GM19025 (cell line): Measurements from ENCODE around the gene PRKCE.
"Not testable (repeated sequence)": the region's sequence is repeated elsewhere in the genome, so short reads cannot be mapped to it uniquely, and the experiment has no call there.

Experiments
- ATAC-seq: cut with Tn5 transposase; IDR thresholded peaks from one replicate; pipeline ENCODE4 v1.9.1; 2021; ENCODE audit warnings: mild to moderate bottlenecking, low read depth, moderate library complexity; ENCODE audit not compliant: unreplicated experiment

PRKCE gene

DNA sequence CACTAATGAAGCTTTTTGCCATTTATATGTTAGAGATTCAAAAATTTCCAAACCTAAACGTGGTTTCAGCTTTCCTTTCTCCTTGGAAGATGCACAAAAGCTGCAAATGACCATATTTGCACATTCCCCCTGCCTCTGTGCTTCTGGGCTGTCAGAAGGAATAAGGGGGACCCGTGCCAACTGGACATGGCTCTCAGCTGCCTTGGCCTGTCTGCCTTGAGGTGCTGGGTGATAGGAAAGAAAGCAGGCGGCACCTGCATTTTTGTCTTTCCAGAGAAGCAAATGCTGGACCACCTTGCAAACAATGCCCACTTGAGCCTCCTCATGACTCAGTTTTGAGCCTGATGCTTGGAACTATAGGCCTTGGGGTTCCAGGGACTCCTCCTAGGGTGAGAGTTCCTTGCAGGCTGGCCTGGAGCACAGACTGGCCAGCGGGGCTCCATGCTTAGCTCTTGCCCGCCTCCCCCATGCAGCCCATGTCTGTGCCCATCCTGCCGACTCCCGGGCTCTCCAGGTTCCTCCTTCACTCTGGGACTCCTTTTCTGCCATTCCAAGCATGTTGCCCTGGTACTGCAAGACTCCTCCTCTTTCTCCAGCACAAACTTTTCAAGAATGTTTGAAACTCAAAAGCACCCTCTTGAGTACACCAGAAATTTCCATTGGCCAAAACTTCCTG is 536.7 kb downstream of the PRKCE start:
- no peak for ATAC-seq

DNA sequence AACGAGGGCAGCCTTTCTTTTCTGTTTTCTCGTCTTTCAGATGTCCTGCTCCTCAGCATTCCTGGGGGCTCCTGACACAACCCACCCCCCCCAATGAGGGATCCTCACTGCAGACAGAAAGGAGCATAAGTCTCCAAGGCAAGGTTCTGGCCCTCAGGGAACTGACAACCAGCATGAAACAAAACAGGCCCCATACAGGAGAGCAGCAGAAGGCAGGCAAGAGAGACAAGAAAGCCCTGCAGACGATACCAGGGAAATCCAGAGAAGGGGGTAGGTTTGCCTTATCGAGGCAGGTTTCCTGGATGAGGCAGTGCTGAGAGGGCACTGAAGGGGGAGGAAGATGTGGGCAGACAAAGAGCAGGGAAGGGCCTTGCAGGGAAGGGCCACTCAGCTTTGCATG is 541.9 kb downstream of the PRKCE start:
- ATAC-seq: no peak

DNA sequence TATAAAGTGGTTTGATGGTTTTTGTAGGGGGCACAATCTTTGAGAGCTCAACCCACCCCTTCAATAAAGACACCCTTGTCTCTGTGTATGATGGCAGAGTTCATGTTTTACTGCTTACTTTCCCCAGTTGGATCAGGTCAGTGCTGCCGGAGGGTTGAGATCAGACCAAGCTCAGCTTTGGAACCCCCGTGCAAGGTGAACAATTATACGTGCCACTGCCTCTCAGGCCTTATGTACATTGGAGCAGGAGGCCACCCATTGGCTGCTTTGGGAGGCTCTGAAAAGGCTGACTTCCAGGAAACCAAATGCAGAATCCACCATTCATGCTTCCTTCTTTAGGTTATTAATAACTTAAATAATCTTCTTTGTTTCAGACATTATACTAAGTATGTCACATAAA is 542.4 kb downstream of the PRKCE start:
- ATAC-seq: no peak

DNA sequence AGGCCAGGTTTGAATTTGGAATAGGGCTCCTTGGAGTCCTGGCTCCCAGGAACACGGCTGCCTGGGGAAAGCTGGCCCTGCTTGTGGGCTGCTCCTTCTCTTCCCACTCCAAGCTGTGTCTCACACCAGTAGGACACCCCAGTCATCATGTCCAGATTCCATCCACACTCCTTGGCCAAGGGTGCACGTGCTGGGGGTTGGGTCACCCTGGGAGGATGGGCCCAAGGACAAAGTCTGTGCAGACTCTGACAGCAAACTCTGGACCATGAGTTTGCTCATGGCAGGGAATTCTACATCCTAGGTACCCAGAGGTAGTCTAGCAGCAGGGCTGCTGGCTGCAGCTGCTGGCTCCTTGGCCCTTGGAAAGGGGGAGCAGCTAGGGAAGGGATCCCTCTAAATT is 543.4 kb downstream of the PRKCE start:
- no peak for ATAC-seq

DNA sequence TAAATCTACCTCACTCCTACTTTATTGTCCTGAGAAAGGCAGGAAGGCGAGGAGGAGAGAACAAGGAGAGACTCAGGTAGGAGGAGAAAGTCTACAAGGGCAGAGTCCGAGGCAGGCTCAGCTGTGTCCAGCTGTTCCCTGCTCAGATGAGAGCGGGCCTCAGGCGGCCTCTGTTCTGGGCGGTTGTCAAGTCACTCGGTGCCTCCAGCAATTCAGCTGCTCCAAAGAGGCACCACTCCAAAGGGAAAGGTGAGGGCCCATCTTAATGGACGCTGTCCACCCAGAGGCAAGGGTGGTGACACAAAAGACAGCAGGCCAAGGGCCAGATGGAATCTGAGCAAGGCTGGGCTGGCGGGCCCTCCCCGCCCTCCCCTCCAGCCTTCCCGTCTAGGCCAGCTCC is 544.3 kb downstream of the PRKCE start:
- ATAC-seq: no peak

DNA sequence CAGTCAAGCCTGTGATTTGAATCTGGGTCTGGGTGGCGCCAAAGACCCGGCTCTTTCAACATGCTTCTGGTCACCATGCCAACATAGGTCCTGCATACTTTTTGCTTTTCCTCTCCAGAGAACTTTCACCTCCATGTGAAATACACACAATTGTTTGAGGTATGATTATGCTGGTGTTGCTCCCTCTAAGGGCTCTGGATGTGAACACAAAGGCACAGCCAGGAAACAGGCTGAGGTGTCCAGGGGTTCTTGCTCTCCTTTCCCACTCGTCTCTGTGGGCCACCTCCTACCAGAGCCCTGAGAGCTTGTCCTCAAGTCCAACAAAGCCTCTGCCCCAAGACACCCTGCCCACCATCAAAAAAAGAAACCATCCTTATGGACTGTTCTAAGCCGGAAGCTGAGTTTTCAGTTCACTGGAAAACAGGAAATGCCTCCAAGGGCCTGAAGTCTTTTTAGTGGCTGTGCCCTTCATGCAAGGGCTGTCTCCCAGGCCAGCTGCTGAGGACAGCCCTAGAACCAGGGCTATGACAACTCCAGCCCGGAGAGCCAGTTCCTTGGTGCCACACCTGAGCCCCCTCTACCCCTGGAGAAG is 545.5 kb downstream of the PRKCE start:
- no peak for ATAC-seq

DNA sequence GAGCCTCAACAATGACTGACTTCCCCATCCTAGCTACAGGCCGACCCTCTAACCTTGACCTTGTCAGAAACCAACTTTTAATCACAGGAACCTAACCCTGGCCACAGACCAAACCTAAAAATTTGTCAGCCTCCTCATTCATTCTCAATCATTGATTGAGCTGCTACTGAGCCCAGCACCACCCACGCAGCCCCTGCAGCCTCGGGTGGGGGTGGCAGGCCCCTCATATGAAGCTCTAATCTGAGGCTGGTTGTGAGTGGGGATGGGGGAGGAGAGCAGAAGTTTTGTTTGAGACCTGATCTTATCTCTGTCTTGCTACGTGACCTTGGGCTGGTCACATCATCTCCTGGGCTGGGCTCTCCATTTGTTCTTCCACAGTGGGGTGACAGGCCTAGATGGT is 546.2 kb downstream of the PRKCE start:
- ATAC-seq: no peak

DNA sequence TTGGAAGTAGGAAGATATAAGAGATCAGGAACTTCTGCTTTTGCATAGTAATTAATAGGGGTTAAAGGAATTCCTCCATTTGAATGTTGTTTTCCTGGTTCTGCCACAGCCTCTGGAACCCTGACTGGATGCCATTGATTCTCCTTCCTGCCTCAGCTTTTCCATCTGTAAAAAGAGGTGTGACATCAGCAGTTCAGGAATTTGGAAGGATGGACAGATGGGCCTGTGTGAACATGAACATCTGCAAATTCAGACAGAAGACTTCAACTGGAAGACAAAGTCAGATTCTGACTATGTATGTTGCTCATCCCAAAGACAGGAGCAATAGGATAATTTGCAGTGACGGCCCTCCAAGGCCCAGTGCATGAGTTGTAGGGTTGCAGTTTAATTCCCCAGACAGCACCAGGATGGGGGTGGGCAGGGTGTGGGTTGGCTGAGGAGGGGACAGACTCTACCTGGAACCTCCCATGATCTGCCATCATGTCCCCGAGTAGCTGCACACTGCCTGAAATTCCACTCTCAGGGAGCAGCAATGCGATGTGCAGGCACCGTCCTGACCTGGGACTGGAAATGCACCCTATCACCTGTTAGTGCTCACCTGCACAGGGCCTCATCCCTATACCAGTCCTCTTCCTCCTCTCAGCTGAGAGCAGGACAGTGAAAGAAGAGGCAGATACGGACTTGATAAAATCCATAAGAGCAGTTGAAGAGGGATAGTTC is 546.8 kb downstream of the PRKCE start:
- no peak for ATAC-seq

DNA sequence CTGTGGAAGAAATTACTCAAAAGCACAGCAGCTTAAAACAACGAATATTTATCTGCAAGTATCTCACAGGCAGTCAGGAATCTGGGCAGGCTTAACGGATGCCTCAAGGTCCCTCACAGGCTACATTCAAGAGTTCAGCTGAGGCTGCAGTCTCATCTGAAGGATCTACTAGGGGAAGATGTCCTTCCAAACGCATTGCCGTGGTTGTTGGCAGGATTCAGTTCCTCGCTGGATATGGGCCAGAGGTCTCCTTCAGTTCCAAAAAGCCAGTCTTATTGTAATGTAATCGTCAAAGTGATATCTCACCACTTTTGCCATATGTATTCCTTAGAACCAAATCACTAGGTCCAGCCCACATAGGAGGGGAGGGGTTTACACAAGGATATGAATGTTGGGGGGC is 547.5 kb downstream of the PRKCE start:
- no peak for ATAC-seq

DNA sequence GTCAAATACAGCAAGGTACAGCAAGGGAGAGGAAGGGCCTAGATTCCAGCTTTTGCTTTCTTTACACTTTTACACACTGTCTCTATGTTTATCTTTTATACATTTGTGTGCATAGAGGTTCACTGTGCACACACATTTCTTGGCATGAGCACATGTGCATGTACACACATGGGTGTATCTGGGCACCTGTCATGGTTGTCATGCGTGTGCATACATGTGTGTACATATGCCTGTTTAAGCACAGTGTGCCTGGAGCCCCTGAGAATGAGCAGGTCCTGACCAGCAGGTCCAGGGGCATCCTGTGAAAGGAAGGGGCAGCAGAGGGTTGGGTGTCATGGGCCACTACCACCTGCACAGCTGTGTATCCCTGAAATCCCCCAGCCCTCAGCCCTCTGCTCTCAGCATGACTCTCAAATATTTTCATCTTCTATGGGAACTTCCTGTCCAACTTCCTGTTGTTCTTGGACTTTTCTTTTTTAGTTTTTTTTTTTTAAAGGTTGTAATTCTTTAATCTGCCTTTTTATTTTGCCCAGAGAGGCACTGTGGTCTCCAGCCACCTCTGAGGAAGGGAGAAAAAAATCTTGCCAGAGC is 548.7 kb downstream of the PRKCE start:
- ATAC-seq: no peak

DNA sequence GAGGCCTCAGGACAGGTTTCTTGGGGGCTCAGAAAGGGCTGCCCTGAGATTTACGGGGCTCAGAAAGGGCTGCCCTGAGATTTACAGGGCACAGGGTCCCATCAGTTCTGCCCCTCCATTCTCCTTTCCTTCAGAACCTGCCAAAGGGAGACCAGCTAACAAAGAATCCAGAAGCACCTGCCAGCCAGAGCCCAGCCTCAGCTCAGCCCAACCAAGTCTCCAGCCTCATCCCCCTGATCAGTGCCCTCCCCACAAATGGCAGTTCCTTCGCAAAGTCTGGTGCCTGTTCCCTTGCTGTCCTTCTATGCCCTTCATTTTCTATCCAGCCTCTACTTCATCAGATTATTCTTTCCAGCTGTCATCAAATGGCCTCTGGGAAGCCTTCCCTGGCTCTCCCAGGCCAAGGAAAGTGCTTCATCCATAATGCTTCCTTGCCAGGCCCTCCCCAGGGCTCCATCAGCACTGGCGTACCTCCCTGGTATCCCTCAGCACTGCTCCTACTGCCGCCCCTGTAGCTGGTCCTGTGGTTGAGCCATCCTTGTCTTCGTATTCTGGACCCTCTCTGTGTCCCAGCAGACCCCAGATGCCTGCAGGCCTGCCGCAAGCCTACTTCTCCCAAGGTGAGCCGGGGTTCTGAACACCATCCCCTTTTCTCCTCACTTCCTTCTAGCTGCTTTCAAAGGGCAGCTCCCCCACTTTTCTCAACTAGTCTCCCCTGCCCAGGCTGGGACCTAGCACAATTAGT is 549.6 kb downstream of the PRKCE start:
- ATAC-seq: no peak

DNA sequence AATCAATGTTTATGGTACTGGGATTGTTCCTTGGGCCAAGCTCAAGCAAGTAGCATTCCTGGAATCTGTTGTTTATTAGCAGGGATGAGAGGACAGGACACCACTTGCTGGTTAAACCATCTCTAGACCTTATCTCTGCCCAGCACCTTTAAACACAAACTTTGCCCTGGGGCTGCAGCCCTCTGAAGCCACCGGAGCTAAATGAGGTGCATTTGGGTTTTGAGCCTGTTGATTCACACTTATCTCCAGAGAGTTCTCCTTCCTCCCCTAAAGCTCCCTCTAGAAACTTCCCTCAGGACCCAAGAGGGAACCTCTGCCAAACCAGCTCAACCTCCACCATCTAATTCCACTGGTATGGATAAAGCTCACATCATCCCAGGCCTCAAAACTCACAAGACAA is 551.0 kb downstream of the PRKCE start:
- no peak for ATAC-seq

DNA sequence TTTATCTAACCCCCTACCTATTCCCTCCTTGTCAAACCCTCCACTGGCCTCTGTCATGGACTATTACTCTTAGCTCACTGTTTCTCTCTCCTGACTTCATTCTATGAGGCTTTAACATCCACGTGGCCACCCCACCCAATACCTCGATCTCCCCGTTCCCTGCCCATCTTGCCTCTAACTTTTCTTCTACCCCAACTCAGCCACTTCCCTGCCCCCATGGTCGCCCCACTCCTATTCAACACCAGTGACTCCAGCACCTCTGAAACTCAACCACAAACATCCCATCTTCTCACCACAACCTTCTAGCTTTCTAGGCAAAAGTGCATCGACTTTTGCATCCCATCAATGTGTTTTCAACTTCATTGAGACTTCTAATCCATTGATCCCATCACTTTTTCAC is 551.5 kb downstream of the PRKCE start:
- no peak for ATAC-seq

DNA sequence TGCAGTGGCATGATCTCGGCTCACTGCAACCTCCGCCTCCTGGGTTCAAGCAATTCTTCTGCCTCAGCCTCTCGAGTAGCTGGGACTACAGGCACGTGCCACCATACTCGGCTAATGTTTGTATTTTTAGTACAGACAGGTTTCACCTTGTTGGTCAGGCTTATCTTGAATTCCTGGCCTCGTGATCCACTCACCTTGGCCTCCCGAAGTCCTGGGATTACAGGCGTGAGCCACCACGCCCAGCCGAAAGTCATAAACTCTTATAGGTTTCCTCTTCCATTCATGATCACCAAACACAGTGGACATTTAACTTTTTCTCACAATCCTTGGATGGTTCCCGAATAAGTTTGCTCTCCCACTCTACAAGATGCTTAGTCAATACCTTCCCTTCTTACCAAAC is 552.2 kb downstream of the PRKCE start:
- not testable (repeated sequence) for ATAC-seq

DNA sequence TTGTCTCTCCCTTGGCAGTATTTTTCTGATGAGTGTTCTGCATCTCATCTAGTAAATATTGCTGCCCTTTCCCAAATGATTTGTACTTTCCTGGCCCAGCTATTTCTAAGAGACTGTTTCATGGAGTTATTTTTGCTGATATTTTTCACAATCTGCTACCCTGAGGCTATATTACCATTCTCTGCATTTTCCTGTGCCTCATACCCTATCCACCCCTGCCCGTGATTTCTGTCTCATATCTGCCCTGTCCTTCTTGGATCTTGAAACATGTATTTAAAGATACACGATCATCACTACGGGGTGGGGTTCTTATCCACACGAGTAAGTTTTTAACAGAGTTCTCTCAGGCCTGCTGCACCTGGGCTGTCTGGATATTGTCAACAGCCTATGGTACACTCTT is 556.1 kb downstream of the PRKCE start:
- ATAC-seq: no peak

DNA sequence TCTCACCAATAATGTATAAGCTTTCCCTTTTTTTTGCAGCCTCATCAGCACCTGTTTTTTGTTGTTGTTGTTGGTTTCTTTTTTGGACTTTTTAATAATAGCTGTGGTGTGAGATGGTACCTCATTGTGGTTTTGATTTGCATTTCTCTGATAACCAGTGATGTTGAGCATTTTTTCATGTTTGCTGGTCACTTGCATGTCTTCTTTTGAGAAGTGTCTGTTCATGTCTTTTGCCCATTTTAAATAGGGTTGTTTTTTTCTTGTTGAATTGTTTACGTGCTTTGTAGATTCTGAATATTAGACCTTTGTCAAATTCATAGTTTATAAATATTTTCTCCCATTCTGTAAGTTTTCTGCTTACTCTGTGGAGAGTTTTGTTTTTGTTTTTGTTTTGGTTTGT is 557.3 kb downstream of the PRKCE start:
- no peak for ATAC-seq

DNA sequence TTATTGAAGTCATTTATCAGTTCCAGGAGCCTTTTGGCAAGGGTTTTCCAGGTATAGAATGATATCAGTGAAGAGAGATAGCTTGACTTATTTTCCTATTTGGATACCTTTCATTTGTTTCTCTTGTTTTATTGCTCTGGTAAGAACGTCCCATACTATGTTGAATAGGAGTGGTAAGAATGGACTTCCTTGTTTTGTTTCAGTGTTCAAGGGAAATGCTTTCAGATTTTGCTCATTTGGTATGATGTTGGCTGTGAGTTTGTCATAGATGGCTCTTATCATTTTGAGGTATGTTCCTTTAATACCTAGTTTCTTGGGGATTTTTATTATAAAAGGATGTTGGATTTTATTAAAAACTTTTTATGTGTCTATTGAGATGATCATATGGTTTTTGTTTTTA is 558.6 kb downstream of the PRKCE start:
- ATAC-seq: no peak

DNA sequence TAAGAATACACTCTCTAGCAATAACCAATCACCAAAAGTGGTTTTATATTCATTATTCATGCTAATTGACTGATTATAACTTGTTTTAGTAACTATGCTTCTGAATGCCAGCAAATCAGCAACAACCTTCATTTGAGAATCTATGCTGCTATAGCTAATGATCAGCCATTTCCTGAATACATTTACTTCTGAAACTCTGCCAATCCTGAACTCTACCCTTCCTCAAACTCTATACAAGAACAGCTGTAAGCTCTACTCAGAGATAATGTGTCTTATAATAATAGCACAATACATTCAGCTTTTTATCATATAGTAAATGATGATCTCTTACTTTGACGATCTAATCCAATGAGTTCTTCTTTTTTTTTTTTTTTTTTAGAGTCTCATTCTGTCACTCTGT is 560.0 kb downstream of the PRKCE start:
- ATAC-seq: no peak

DNA sequence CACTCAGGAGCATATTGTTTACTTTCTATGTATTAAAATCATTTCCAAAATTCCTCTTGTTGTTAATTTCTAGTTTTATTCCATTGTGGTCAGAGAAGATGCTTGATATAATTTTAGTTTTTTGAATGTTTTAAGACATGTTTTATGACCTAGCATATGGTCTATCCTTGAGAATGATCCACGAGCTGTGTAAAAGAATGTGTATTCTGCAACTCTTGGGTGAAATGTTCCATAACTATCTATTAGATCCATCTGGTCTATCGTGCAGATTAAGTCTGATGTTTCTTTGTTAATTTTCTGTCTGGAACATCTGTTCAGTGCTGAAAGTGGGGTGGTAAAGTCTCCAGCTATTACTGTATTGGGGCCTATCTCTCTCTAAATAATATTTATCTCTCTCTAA is 562.4 kb downstream of the PRKCE start:
- no peak for ATAC-seq

DNA sequence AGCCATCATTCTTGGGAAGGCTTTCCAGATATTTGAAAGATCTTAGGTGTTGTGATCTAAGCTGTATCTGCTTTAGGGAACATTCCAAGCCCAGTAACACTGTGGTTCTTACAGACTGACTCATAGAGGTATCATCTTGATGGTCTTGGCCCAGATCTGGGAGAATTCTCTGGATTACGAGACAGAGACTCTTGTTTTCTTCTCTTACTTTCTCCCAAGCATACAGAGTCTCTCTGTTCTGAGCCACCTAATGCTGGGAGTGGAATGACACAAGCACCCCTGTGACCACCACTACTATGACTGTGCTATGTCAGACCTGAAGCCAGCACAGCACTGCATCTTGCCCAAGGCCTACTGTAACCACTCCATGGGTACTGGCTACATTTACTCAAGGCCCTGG is 564.7 kb downstream of the PRKCE start:
- ATAC-seq: no peak

DNA sequence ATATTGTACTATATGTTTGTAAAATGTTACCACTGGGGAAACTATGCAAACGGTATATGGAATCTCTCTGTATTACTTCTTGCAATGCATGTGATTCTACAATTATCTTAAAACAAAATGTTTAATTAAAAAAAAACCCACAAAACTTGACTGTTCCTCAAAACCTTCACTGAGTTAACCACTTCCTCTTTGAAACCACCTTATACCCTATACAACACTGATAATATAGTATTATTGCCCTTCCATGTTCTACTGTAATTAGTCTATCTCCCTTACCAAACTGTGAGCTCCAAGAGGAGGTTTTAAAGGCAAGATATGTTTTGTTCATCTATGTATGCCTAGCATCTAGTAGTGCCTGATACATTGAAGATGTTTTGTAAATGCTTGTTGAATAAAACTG is 572.0 kb downstream of the PRKCE start:
- not testable (repeated sequence) for ATAC-seq
